H1 (cell line): ENCODE results near the gene TMEM135. TPM values are rescaled to one million over a fixed set of nuclear protein-coding genes. Genes with fewer than 3 reads are reported as not detected.

Experiments
- CTCF ChIA-PET: fragments of 300-600 bp; sonication (Branson Sonifier 250); formaldehyde crosslinking; loops from one replicate; lab custom pipeline; 2021; ENCODE audit not compliant: partially characterized antibody; lab: Charles Lee
- POLR2A ChIA-PET: fragments of 300-600 bp; sonication (Branson Sonifier 250); formaldehyde crosslinking; loops from one replicate; lab custom pipeline; 2021; ENCODE audit warnings: inconsistent platforms; ENCODE audit not compliant: partially characterized antibody; lab: Charles Lee
- DNase-seq, 2 experiments: peaks; one replicate each; pipeline versions ENCODE4 v3.0.0 to v3.0.0-alpha.2; 2010 to 2022; ENCODE audit warnings: low spot score in 2 of 2, low read depth in 1 of 2, mixed read lengths in 1 of 2
- FAIRE-seq: peaks from 2 replicates; lab custom pipeline; 2011; peaks lifted over from hg19 to GRCh38; lab: Jason Lieb, UNC
- H2AFZ ChIP-seq: 2 replicates; pipeline ENCODE4 v1.8.1; 2012; ENCODE audit warnings: low read length, inconsistent platforms
- H2AK5ac ChIP-seq: 2 replicates; pipeline ENCODE4 v1.6.1; 2013; ENCODE audit warnings: low read depth, low read length
- H2BK120ac ChIP-seq: replicated peaks from 2 replicates; pipeline ENCODE3; 2013; ENCODE audit warnings: low read depth, low read length, inconsistent platforms
- H2BK12ac ChIP-seq: 2 replicates; pipeline ENCODE4 v1.6.1; 2013; ENCODE audit warnings: low read depth, low read length
- H2BK15ac ChIP-seq: 2 replicates; pipeline ENCODE4 v1.6.1; 2013; ENCODE audit warnings: low read length
- H2BK20ac ChIP-seq: 2 replicates; pipeline ENCODE4 v1.6.1; 2013; ENCODE audit warnings: low read length
- H2BK5ac ChIP-seq: 2 replicates; pipeline ENCODE4 v1.6.1; 2013; ENCODE audit warnings: low read depth, low read length
- H3K14ac ChIP-seq: 2 replicates; pipeline ENCODE4 v1.6.1; 2013; ENCODE audit warnings: inconsistent platforms; ENCODE audit not compliant: insufficient read length
- H3K18ac ChIP-seq: 2 replicates; pipeline ENCODE4 v1.6.1; 2013; ENCODE audit warnings: low read length; ENCODE audit errors: extremely low read depth
- H3K23ac ChIP-seq: 2 replicates; pipeline ENCODE4 v1.6.1; 2013; ENCODE audit warnings: inconsistent platforms; ENCODE audit not compliant: insufficient read length
- H3K23me2 ChIP-seq: 2 replicates; pipeline ENCODE4 v1.6.1; 2013; ENCODE audit warnings: low read depth, low read length
- H3K27ac ChIP-seq: 2 replicates; pipeline ENCODE4 v1.6.1; 2011; ENCODE audit warnings: low read depth, low read length, inconsistent platforms
- H3K27me3 ChIP-seq, 4 experiments: replicated peaks in 1 of 4; 1 replicate in 1 of 4; 2 replicates in 3 of 4; pipeline versions ENCODE4 v1.6.1 to v1.8.1; 2011 to 2013; ENCODE audit warnings: low read length in 3 of 4, mild to moderate bottlenecking in 3 of 4, inconsistent platforms in 2 of 4, mixed read lengths in 2 of 4, moderate library complexity in 1 of 4; ENCODE audit not compliant: control insufficient read depth in 3 of 4, insufficient read depth in 3 of 4; ENCODE audit errors: extremely low read depth in 1 of 4
- H3K36me3 ChIP-seq, 4 experiments: 2 replicates each; pipeline versions ENCODE4 v1.6.1 to v1.8.1; 2011 to 2013; ENCODE audit warnings: mild to moderate bottlenecking in 4 of 4, low read length in 3 of 4, moderate library complexity in 2 of 4, control low read depth in 1 of 4, inconsistent platforms in 1 of 4; ENCODE audit not compliant: insufficient read depth in 4 of 4, control insufficient read depth in 2 of 4
- H3K4ac ChIP-seq: replicated peaks from 2 replicates; pipeline ENCODE3; 2013; ENCODE audit warnings: low read length, low read depth, mixed read lengths, inconsistent platforms; ENCODE audit not compliant: insufficient read length
- H3K4me1 ChIP-seq, 4 experiments: replicated peaks in 1 of 4; 1 replicate in 1 of 4; 2 replicates in 3 of 4; pipeline versions ENCODE4 v1.6.1 to v1.8.1; 2011 to 2013; ENCODE audit warnings: low read length in 3 of 4, inconsistent platforms in 2 of 4, mixed read lengths in 1 of 4; ENCODE audit not compliant: insufficient read depth in 4 of 4, control insufficient read depth in 3 of 4
- H3K4me2 ChIP-seq, 2 experiments: 2 replicates each; pipeline versions ENCODE4 v1.6.1 to v1.8.1; 2011 to 2013; ENCODE audit warnings: low read depth in 2 of 2, low read length in 2 of 2, control low read depth in 1 of 2, inconsistent platforms in 1 of 2, mild to moderate bottlenecking in 1 of 2; ENCODE audit not compliant: insufficient read depth in 1 of 2
- H3K4me3 ChIP-seq, 4 experiments: fragments of 200-600, 300-600 bp in 1 of 4; sonication (generic), shearing (Covaris generic), sonication (Bioruptor Twin) in 1 of 4; 2 replicates each; pipeline versions ENCODE4 v1.5.1 to v1.8.1; 2011 to 2016; ENCODE audit warnings: low read length in 4 of 4, low read depth in 3 of 4, control low read depth in 2 of 4, inconsistent platforms in 2 of 4, mild to moderate bottlenecking in 2 of 4, mixed read lengths in 1 of 4, moderate library complexity in 1 of 4; ENCODE audit not compliant: insufficient read depth in 2 of 4; ENCODE audit errors: extremely low read depth in 1 of 4
- H3K56ac ChIP-seq: replicated peaks from 2 replicates; pipeline ENCODE3; 2013; ENCODE audit warnings: low read depth, mild to moderate bottlenecking, mixed read lengths, low read length, inconsistent platforms; ENCODE audit not compliant: insufficient read length
- H3K79me1 ChIP-seq: 2 replicates; pipeline ENCODE4 v1.6.1; 2013; ENCODE audit warnings: low read depth, low read length, control low read depth
- H3K79me2 ChIP-seq, 2 experiments: 2 replicates each; pipeline versions ENCODE4 v1.6.1 to v1.8.1; 2012 to 2013; ENCODE audit warnings: low read length in 2 of 2, mild to moderate bottlenecking in 2 of 2, inconsistent platforms in 1 of 2; ENCODE audit not compliant: insufficient read depth in 2 of 2, control insufficient read depth in 1 of 2
- H3K9ac ChIP-seq, 4 experiments: replicated peaks in 1 of 4; 1 replicate in 1 of 4; 2 replicates in 3 of 4; pipeline versions ENCODE4 v1.6.1 to v1.8.1; 2011 to 2013; ENCODE audit warnings: low read depth in 3 of 4, low read length in 3 of 4, control low read depth in 2 of 4, mild to moderate bottlenecking in 2 of 4, moderate library complexity in 2 of 4, inconsistent platforms in 1 of 4; ENCODE audit errors: extremely low read depth in 1 of 4
- H3K9me3 ChIP-seq, 2 experiments: 2 replicates each; pipeline versions ENCODE4 v1.6.1 to v1.8.1; 2012 to 2013; ENCODE audit warnings: mild to moderate bottlenecking in 2 of 2, moderate library complexity in 2 of 2, control low read depth in 1 of 2, inconsistent platforms in 1 of 2, low read depth in 1 of 2, low read length in 1 of 2, mixed read lengths in 1 of 2; ENCODE audit not compliant: insufficient read depth in 2 of 2
- H4K20me1 ChIP-seq, 2 experiments: replicated peaks in 1 of 2; 2 replicates each; pipeline versions ENCODE3 to v1.8.1; 2011 to 2013; ENCODE audit warnings: inconsistent platforms in 2 of 2, low read length in 2 of 2, mild to moderate bottlenecking in 1 of 2; ENCODE audit not compliant: insufficient read depth in 2 of 2, control insufficient read depth in 1 of 2
- H4K5ac ChIP-seq: 2 replicates; pipeline ENCODE4 v1.6.1; 2013; ENCODE audit warnings: low read length, low read depth, mixed read lengths, inconsistent platforms; ENCODE audit not compliant: insufficient read length
- H4K8ac ChIP-seq: 2 replicates; pipeline ENCODE4 v1.8.0; 2013; ENCODE audit warnings: mild to moderate bottlenecking, moderate library complexity, low read length, inconsistent platforms; ENCODE audit not compliant: insufficient read depth; ENCODE audit errors: extremely low read depth
- H4K91ac ChIP-seq: replicated peaks from 2 replicates; pipeline ENCODE3; 2013; ENCODE audit warnings: low read length, mixed read lengths, inconsistent platforms; ENCODE audit not compliant: insufficient read length
- CBX8 ChIP-seq: fragments of 300-800, 300-1000 bp; sonication (generic); IDR thresholded peaks from 2 replicates; pipeline ENCODE4 v1.7.1; 2016; ENCODE audit warnings: low read depth, low read length, borderline replicate concordance
- MAFK ChIP-seq: IDR thresholded peaks from 2 replicates; pipeline ENCODE4 v1.6.1; 2012; ENCODE audit warnings: low read depth, mild to moderate bottlenecking, improper control_type of control experiment, low read length
- POLR2A ChIP-seq, 2 experiments: IDR thresholded peaks; 1 replicate in 1 of 2; 2 replicates in 1 of 2; pipeline ENCODE4 v1.6.1; 2011; ENCODE audit warnings: low read depth in 2 of 2, low read length in 2 of 2, mild to moderate bottlenecking in 2 of 2; ENCODE audit errors: control extremely low read depth in 1 of 2
- POLR2AphosphoS5 ChIP-seq: IDR thresholded peaks from 2 replicates; pipeline ENCODE4 v1.6.1; 2011; ENCODE audit warnings: low read depth, low read length
- SUZ12 ChIP-seq: fragments of 200-600 bp; sonication (generic); IDR thresholded peaks from 2 replicates; pipeline ENCODE4 v1.6.1; 2012; ENCODE audit warnings: mild to moderate bottlenecking, inconsistent platforms, low read length, moderate library complexity, mixed read lengths
- WGBS, 2 experiments: shearing (Covaris generic) in 1 of 2; methylation state at CpG; one replicate each; pipeline versions ENCODE4 v1.1.6 to v1.1.7; 2013 to 2015; ENCODE audit warnings: low lambda C conversion rate in 2 of 2, mixed read lengths in 2 of 2, inconsistent platforms in 1 of 2, low coverage in 1 of 2, missing lambda C conversion rate in 1 of 2; ENCODE audit not compliant: insufficient replicate concordance in 2 of 2, insufficient coverage in 1 of 2, insufficient read length in 1 of 2; ENCODE audit errors: extremely low coverage in 1 of 2, missing lambda C conversion rate in 1 of 2; 5-methylcytosine and 5-hydroxymethylcytosine counted together
- polyA plus RNA-seq, 7 experiments: library from polyadenylated mRNA; depleted of rRNA in 3 of 7; stranded (reverse) in 5 of 7; unstranded in 2 of 7; fragments of >200 nt in 5 of 7; fragments of 200-250 nt in 2 of 7; gene quantifications; 1 replicate in 5 of 7; 2 replicates in 1 of 7; 4 replicates in 1 of 7; pipeline versions ENCODE4 v1.2.1 to v1.2.3, GENCODE V29; 2011 to 2013; ENCODE audit warnings: missing spikeins in 2 of 7, mixed read lengths in 2 of 7
- total RNA-seq: library from RNA; stranded (reverse); fragmentation: NEBNext Ultra II Directional; extraction: Animal tissue kit (Norgen Biotek cat#: 25700); gene quantifications from 2 replicates; pipeline ENCODE4 v1.2.1, GENCODE V29; 2021

TMEM135 gene
- total and polyA plus RNA-seq, 2 of the 8 experiments (the other 6 are each of a cell fraction or from before 2014, with no cell fraction given) = 9.3 to 31.3 TPM

DNA sequence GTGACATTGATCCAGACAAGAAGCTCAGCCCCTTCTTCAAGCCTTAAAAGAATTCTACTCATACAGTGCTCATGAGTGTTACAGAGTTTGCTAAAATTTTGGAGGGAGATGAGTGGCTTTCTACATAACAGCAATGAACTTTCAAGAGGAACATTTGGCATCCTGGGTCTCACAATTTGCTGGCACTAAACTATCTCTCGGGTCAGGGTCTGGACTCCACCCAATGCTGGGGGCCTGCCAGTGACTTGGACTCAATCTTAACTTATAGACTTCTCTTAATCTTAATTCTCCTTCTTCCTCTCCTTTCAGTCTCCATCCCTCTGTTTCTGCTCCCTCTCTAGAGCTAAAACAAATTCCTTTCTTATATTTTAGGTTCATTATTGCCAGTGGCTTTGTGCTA, 317.9 kb downstream of the TMEM135 start:
- no peak overlapping the region for H3K4me3 ChIP-seq
- FAIRE-seq = no peak
- H2BK12ac ChIP-seq = no peak overlapping the region
- H3K4me1 ChIP-seq = no peaks in the 10 kb centered on the region
- no peak overlapping the region for H2BK20ac ChIP-seq
- H3K27me3 ChIP-seq = no peaks in the 10 kb centered on the region
- no peaks in the 10 kb centered on the region for H3K79me1 ChIP-seq
- no peak overlapping the region for H2BK5ac ChIP-seq
- H3K56ac ChIP-seq = no peak overlapping the region
- H4K5ac ChIP-seq = no peak overlapping the region
- no peak overlapping the region for H3K14ac ChIP-seq
- WGBS, 2 experiments = 93% methylated on average over 1 of the region's 1 CpG; no CpG with 5 or more reads in 1 of the 2 experiments
- no peak for DNase-seq
- no peak overlapping the region for H2AK5ac ChIP-seq
- CTCF ChIA-PET = interaction anchor here (1.0 to 6.0 kb wide), 6 partner anchors 15 to 416 kb away, joined by 3 to 192 read pairs (median 3); no protein-coding TSS in a partner anchor
- no peaks in the 10 kb centered on the region for H3K9me3 ChIP-seq
- no peak overlapping the region for H2AFZ ChIP-seq
- H3K4ac ChIP-seq = no peak overlapping the region
- no peak overlapping the region for H3K23ac ChIP-seq
- H3K23me2 ChIP-seq = no peaks in the 10 kb centered on the region
- no peak overlapping the region for H4K8ac ChIP-seq
- no peaks in the 10 kb centered on the region for H3K79me2 ChIP-seq
- no peaks in the 10 kb centered on the region for H3K36me3 ChIP-seq
- H3K27ac ChIP-seq = no peak overlapping the region
- H3K4me2 ChIP-seq = no peak overlapping the region
- no peak overlapping the region for H4K91ac ChIP-seq
- H4K20me1 ChIP-seq = no peaks in the 10 kb centered on the region
- H2BK120ac ChIP-seq = no peak overlapping the region
- no peak overlapping the region for H3K9ac ChIP-seq
- no peak overlapping the region for H2BK15ac ChIP-seq
- H3K18ac ChIP-seq = no peak overlapping the region
- POLR2A ChIA-PET = no interaction called here
- TF ChIP-seq POLR2AphosphoS5 (no peak), CBX8 (no peak), MAFK (no peak), SUZ12 (no peak), POLR2A (IDR thresholded peaks at IDR 0.05; ENCODE audit: control extremely low read depth in 1 of 2, low read depth in 2 of 2, low read length in 2 of 2) (no peak)
